Measurements from ENCODE around the gene VKORC1. TPM values are rescaled to one million over a fixed set of nuclear protein-coding genes. Genes with fewer than 3 reads are reported as not detected.
A peak's percentile ranks its signal among the peaks of the same experiment; 100 is the strongest.

VKORC1 gene
- total and polyA plus RNA-seq, 2 of the 4 experiments (the other 2 are of a cell fraction), result 65.2 to 317 TPM

- H3K36me3 ChIP-seq (ENCODE audit: control insufficient read depth, insufficient read depth, low read length), result peaks cover 22% of the 10 kb centered on the region
- H2BK15ac ChIP-seq (ENCODE audit: low read depth, low read length), result no peak within 1 kb of the TSS
- no peak within 1 kb of the TSS for H2BK20ac ChIP-seq (ENCODE audit: low read depth, low read length)
- peak; percentile 95 for ATAC-seq (ENCODE audit: low read depth)
- H4K20me1 ChIP-seq (ENCODE audit: insufficient read depth, low read length), result peaks cover 9% of the 10 kb centered on the region
- intact Hi-C loops (cut with micrococcal nuclease) (loop anchor here (2.0 kb wide), 1 partner anchor 25 kb away; no protein-coding TSS in a partner anchor), dilution Hi-C loops (cut with HindIII; ENCODE audit: low sequenced_read_pairs, unreplicated experiment) (no loop called here), in situ Hi-C loops (cut with MboI; ENCODE audit: low sequenced_read_pairs) (no loop called here)
- TF ChIP-seq MXI1 (IDR thresholded peaks at IDR 0.05; ENCODE audit: borderline replicate concordance, low read depth, low read length), result peak; percentile 17; the same call in 1 of the 2 replicates
- TF ChIP-seq CEBPB (IDR thresholded peaks at IDR 0.05; ENCODE audit: low read depth, low read length), result no peak
- TF ChIP-seq MAZ (IDR thresholded peaks at IDR 0.05; ENCODE audit: borderline replicate concordance, low read depth, low read length), result peak; percentile 65
- TF ChIP-seq, protein P1, sequence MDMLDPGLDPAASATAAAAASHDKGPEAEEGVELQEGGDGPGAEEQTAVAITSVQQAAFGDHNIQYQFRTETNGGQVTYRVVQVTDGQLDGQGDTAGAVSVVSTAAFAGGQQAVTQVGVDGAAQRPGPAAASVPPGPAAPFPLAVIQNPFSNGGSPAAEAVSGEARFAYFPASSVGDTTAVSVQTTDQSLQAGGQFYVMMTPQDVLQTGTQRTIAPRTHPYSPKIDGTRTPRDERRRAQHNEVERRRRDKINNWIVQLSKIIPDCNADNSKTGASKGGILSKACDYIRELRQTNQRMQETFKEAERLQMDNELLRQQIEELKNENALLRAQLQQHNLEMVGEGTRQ (IDR thresholded peaks at IDR 0.05; ENCODE audit: low read depth, low read length), result no peak
- 0 out of 2 replicates have a peak, but pooled peaks have one; percentile 3 for TF ChIP-seq CHD1 (IDR thresholded peaks at IDR 0.05; ENCODE audit: low read depth, low read length)
- TF ChIP-seq NFE2L2 (IDR thresholded peaks at IDR 0.05; ENCODE audit: low read depth, low read length), result 0 out of 2 replicates have a peak, but pooled peaks have one; percentile 16
- no peak for TF ChIP-seq RAD21 (IDR thresholded peaks at IDR 0.05; ENCODE audit: low read length)
- TF ChIP-seq POLR2A (IDR thresholded peaks at IDR 0.05; ENCODE audit: low read depth, low read length), result peak; percentile 80
- TF ChIP-seq RCOR1 (IDR thresholded peaks at IDR 0.05; ENCODE audit: insufficient replicate concordance, low read length), result peak; percentile 13
- TF ChIP-seq, protein P2, sequence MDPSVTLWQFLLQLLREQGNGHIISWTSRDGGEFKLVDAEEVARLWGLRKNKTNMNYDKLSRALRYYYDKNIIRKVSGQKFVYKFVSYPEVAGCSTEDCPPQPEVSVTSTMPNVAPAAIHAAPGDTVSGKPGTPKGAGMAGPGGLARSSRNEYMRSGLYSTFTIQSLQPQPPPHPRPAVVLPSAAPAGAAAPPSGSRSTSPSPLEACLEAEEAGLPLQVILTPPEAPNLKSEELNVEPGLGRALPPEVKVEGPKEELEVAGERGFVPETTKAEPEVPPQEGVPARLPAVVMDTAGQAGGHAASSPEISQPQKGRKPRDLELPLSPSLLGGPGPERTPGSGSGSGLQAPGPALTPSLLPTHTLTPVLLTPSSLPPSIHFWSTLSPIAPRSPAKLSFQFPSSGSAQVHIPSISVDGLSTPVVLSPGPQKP (IDR thresholded peaks at IDR 0.05; ENCODE audit: borderline replicate concordance, low read depth, low read length), result no peak
- H3K4me1 ChIP-seq (ENCODE audit: control insufficient read depth, insufficient read depth, low read length), result 0 out of 2 replicates have a peak, but pooled peaks cover 3% of the 10 kb centered on the region
- ChIA-PET POLR2A (ENCODE audit: unreplicated experiment) (interaction anchor here (0.5 to 1.2 kb wide), 7 partner anchors 11 to 454 kb away, joined by 3 to 8 read pairs (median 4); no protein-coding TSS in a partner anchor), CTCF (interaction anchor here (0.6 to 1.1 kb wide), 3 partner anchors 10 to 25 kb away, joined by 3 to 5 read pairs (median 3); no protein-coding TSS in a partner anchor)
- H2AK5ac ChIP-seq (ENCODE audit: low read depth, low read length), result peak within 1 kb of the TSS; percentile 76
- peak within 1 kb of the TSS; percentile 86 for H3K4me2 ChIP-seq (ENCODE audit: low read depth, low read length)
- H4K5ac ChIP-seq (ENCODE audit: low read depth, low read length), result peak within 1 kb of the TSS; percentile 53
- H3K4ac ChIP-seq (ENCODE audit: low read depth, low read length), result peak within 1 kb of the TSS; percentile 65
- H3K4me3 ChIP-seq (ENCODE audit: insufficient read depth, low read depth, low read length), result peak within 1 kb of the TSS; percentile 66
- H3K27ac ChIP-seq (ENCODE audit: insufficient read depth, low read length), result peak within 1 kb of the TSS; percentile 61
- H2BK120ac ChIP-seq (ENCODE audit: low read depth, low read length), result no peak within 1 kb of the TSS
- peak within 1 kb of the TSS; percentile 93 for H2AFZ ChIP-seq (replicated peaks; ENCODE audit: low read length, poor library complexity)
- peak within 1 kb of the TSS; percentile 67; the same call in 1 of the 2 replicates for H4K91ac ChIP-seq (ENCODE audit: insufficient read depth, low read depth, low read length)
- H3K27me3 ChIP-seq (ENCODE audit: control insufficient read depth, insufficient read depth, low read length), result no peaks in the 10 kb centered on the region
- no peaks in the 10 kb centered on the region for H3K9me3 ChIP-seq (ENCODE audit: control insufficient read depth, insufficient read depth, low read length)
- peak within 1 kb of the TSS; percentile 51 for H3K14ac ChIP-seq (replicated peaks; ENCODE audit: low read depth, low read length)
- peak within 1 kb of the TSS; percentile 51; the same call in 1 of the 2 replicates for H3K18ac ChIP-seq (ENCODE audit: low read depth, low read length)
- peaks cover 22 to 50% of the 10 kb centered on the region in 2 experiments for H3K79me1 ChIP-seq (ENCODE audit: low read depth in 1 of 2, low read length in 2 of 2)
- peak within 1 kb of the TSS; percentile 76 for H3K23ac ChIP-seq (ENCODE audit: low read depth, low read length)
- H3K9me1 ChIP-seq (ENCODE audit: insufficient read depth, low read length), result peaks cover 3% of the 10 kb centered on the region; the same call in 1 of the 2 replicates
- no TSS peak for BruUV-seq (replicated peaks)
- peak within 1 kb of the TSS; percentile 89 for H2AK9ac ChIP-seq (replicated peaks; ENCODE audit: low read depth, low read length, poor library complexity)
- H3K9ac ChIP-seq (ENCODE audit: low read depth, low read length), result peak within 1 kb of the TSS; percentile 79
- 0% methylated on average over 21 of the region's 68 CpGs; no CpG with 5 or more reads in 1 of the 2 experiments for WGBS, 2 experiments (ENCODE audit: extremely low coverage in 2 of 2, insufficient read length in 1 of 2)
- peak; percentile 97 for DNase-seq
- peak within 1 kb of the TSS; percentile 59 for H3K56ac ChIP-seq (ENCODE audit: extremely low read depth, insufficient read depth, low read length)
- peak within 1 kb of the TSS; percentile 75 to 82 for H4K8ac ChIP-seq (ENCODE audit: low read depth in 2 of 2, low read length in 2 of 2)
- H2BK5ac ChIP-seq (ENCODE audit: low read depth, low read length, poor library complexity, severe bottlenecking), result peak within 1 kb of the TSS; percentile 23
These were observed 23.0 kb upstream of the VKORC1 start, which contains the start of gene KAT8 for GRCh38 chr16:31117384-31118222. TSS of gene KAT8 (plus strand) at chr16:31117664. CDS start at chr16:31117682, 18 bp downstream.
